GM12891 (cell line): ENCODE results near the gene AZI2.

Experiments used
- DNase-seq: peaks from one replicate; pipeline ENCODE4 v3.0.0; 2011; ENCODE audit warnings: low spot score; ENCODE audit not compliant: insufficient read length
- FAIRE-seq: peaks from 2 replicates; lab custom pipeline; 2011; peaks lifted over from hg19 to GRCh38; lab: Jason Lieb, UNC
- PAX5 ChIP-seq: IDR thresholded peaks from 2 replicates; pipeline ENCODE4 v1.6.1; 2011; ENCODE audit warnings: low read length, moderate library complexity, mild to moderate bottlenecking; ENCODE audit not compliant: insufficient read depth, severe bottlenecking
- POLR2A ChIP-seq: IDR thresholded peaks from 2 replicates; pipeline ENCODE4 v1.6.1; 2011; ENCODE audit warnings: low read depth, low read length, control low read depth
- POLR2AphosphoS5 ChIP-seq: IDR thresholded peaks from 2 replicates; pipeline ENCODE4 v1.6.1; 2011; ENCODE audit warnings: low read depth, low read length, control low read depth
- POU2F2 ChIP-seq: IDR thresholded peaks from 2 replicates; pipeline ENCODE4 v1.6.1; 2011; ENCODE audit warnings: low read depth, mild to moderate bottlenecking, control low read depth, low read length, moderate library complexity
- SPI1 ChIP-seq: IDR thresholded peaks from 2 replicates; pipeline ENCODE4 v1.6.1; 2011; ENCODE audit warnings: low read depth, low read length, control low read depth
- TAF1 ChIP-seq: IDR thresholded peaks from 2 replicates; pipeline ENCODE4 v1.6.1; 2011; ENCODE audit warnings: low read depth, low read length, control low read depth

AZI2 gene

DNA sequence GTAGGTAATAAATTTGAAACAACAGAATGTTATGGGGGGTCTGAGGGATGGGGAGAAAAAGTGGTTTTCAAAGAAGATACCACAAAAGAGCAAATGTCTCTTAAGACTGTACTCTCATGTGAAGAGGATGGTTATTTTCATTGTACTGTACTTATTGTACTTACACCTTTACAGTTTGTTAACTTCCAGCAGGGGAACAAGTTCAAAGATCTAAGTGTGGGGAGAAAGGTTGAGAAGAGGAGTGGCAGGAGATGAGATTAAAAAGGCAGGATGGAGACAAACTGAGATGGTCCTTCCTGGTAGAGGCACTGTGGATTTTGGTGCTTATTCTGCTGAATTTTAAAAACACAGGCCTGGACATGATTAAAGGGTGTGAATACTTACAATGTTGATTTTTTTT lies 5.5 kb downstream of the AZI2 start:
- no peak for DNase-seq
- FAIRE-seq: peak; percentile 16
- TF ChIP-seq TAF1 (no peak), POLR2AphosphoS5 (no peak), SPI1 (no peak), POU2F2 (no peak), POLR2A (no peak), PAX5 (no peak)

DNA sequence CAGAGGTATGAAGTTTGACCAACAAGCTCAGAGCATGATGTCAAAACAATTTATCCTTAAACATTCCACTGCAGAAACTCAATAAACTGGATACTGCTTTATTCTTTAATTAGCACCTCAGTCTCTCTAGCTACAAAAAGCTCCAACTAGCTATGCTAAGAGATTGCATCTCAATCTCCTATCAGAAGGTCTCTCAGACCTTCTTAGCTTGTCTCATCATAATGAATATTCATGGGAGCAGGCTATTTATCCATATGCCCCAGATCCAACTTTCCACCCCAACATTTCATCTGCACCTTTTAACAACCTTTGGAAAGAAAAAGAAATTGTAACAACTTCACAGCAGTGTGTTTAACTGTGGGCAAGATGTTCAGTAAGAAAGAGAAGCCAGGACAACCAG lies 11.4 kb downstream of the AZI2 start:
- FAIRE-seq: no peak
- DNase-seq: no peak
- TF ChIP-seq PAX5 (no peak), TAF1 (no peak), POLR2AphosphoS5 (no peak), POLR2A (no peak), POU2F2 (no peak), SPI1 (no peak)

DNA sequence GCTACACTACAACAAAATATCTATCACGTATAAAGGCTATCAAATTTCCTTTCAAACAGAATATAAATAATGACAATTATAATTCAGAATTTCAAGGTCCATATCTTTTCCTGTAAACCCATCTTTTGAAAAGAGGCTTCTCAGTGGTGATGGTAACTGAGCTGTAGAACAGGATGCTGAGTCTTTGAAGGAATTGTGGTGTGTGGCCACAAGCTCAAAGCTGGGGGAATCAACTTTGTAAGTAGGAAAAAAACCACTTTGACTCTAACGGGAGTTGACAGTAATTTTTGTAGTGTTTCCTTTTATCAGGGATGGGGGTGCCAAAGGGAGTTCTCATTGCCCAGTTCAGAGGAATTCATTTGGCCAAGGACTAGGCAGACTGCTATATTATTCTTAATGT lies 13.4 kb downstream of the AZI2 start:
- no peak for FAIRE-seq
- DNase-seq: no peak
- TF ChIP-seq POU2F2 (no peak), POLR2A (no peak)

DNA sequence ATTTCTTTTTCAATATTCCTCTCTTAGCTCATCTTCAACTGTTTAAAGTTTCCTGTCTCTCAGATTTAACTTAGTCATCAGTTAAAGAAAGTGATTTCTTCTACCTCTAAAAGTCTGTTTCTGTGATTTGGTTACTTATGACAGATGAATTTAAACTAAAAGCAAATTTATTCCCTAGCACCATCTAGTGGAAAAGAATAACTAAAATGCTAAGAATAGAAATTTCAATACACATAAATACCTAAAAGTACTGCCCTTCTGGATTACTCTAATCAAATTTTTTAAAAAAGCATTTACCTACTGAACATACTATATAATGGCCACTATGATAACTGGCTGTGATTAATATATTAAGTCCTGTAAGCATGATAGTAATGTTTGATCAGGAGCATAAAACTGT lies 14.1 kb downstream of the AZI2 start:
- TF ChIP-seq POU2F2 (no peak), PAX5 (no peak), SPI1 (no peak), TAF1 (no peak), POLR2A (no peak), POLR2AphosphoS5 (no peak)
- FAIRE-seq (no peak), DNase-seq (no peak)

DNA sequence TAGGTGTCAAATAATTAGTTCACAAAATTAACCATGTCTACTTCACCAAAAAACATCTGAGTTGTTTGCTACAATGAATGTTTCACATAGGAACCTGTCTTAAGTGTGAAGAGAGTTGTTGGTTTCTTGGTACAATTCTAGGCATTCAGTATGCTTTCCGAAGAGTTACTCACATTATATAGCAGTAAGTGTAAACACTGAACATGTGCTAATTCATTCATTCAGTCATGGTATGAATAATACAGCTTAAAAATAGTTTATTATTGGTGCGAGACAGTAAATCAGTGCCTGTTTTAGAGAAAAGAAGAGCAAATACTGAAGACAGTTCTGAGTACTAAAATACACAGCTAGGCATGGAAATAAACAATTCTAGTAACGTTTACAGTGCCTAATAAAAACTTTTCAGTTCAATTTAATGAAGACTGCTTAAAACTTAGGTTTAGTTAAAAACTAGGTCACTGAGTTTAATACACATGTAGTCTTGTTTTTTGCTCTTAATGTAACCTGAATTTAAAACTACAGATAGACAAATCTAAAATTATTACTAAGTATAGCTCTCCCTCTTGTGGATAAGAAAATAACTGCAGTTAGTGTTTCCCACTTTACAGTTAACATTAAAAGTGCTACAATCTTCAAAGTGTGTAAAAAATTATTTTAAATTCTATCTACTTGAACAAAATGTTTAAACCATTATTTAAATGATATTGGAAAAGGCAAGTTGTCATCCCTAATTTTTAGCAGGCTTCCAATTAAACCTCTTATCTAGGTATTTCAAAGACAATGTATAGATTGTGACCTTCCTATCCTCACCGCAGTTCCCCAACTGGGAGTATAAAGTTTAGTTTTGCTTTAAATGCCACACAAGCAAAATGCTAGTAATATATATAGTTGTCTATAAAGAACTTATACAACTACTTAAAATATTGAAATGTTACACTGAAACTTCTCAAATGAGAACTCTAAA lies 20.2 kb downstream of the AZI2 start:
- no peak for FAIRE-seq
- TF ChIP-seq TAF1 (no peak), SPI1 (no peak), POU2F2 (no peak), POLR2AphosphoS5 (no peak), PAX5 (no peak), POLR2A (no peak)
- no peak for DNase-seq

DNA sequence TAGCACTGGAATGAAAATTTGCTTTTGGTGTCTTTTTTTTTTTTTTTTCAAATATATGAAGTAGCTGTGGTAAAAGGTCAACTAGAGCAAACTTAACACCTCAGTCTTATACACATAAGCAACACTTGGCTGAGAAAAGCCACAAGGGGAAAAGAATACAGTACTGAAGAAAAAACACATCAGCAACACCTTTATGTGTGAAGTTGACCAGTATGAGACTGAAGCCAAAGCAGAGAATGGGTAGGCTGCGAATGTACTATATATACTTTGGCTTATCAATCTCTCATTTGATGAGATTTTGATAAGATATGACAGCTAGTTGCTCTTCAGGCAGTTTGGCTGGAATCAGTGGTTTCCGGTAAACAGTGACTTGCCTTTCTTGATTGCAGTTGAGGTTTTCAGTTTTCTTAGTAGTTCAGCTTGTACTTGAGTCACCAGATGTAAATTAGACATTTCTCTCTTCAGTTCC lies 22.1 kb downstream of the AZI2 start:
- TF ChIP-seq SPI1: no peak
- TF ChIP-seq TAF1: no peak
- no peak for TF ChIP-seq POU2F2
- TF ChIP-seq PAX5: no peak
- TF ChIP-seq POLR2AphosphoS5: no peak
- TF ChIP-seq POLR2A: no peak
- DNase-seq (no peak), FAIRE-seq (no peak)

DNA sequence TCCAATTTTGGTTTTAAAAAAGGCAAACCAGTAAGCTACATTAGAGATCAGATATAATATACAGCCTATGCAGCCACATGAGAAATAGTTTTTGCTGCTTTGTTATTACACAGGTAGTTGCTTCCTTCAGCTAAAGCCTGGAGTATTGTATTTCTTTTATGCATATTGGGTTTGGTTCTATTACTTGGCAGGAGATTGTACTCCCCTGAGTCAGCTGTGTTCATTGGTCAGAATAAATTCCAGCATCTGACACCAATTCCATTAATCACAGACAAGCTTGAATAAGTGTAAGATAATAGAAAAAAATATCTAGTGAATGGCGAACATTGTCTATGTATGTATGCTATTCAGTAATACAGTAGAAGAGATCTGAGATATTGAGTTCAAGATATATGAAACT lies 26.2 kb downstream of the AZI2 start:
- FAIRE-seq (no peak), DNase-seq (no peak)

DNA sequence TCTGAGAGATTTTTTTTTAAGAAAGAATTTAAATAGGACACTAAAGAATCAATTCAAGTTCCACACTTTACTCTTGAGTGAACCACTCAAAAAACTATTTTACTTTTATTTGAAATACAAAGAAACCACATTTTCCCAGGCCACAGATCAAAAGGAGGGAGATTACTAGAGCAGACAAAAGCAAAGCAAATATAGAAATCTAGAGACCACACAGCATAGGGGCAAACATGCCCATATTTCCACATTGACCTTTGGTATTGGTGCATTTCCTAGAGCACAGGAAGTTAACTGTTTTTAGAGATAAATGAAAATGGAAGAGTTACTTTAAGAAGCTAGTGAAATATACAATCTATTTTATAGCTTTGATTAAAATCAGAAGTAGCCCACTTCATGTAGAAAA lies 27.6 kb downstream of the AZI2 start:
- TF ChIP-seq POLR2AphosphoS5 (no peak), POLR2A (no peak), PAX5 (no peak), SPI1 (no peak)
- FAIRE-seq (no peak), DNase-seq (no peak)

More for the DNA sequence above, 26.2 kb downstream of the AZI2 start:
- TF ChIP-seq SPI1: no peak
- TF ChIP-seq POU2F2: no peak
- no peak for TF ChIP-seq TAF1
- no peak for TF ChIP-seq POLR2A
- TF ChIP-seq PAX5: no peak
- TF ChIP-seq POLR2AphosphoS5: no peak

DNA sequence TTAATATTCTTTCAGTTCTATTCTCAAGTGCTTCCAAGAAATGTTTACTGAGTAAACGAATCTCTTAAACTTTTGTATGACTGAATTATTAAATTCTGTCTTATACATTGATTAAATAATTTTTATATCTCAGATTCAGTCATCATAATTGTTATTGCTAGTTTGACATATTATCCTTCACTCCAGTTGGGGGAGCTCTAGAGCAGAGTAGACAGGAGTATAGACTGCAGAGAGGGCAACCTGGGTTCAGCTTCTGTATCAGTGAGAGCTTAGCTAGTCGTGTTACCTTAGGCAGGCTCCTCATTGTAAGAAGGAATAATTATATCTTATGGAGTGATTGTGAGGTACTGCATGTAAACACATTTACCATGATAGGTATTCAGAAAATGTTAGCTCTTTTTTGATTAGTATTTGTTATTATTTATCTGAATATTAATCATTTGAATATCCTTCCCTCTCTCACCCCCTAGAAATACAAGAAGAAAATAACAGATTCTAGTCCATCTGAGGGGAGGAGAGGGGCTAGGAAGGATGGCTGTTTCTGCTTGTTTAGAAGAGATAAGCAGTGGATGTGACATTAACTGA lies 31.1 kb downstream of the AZI2 start:
- TF ChIP-seq POLR2AphosphoS5 (no peak), TAF1 (no peak), SPI1 (no peak), POLR2A (no peak), PAX5 (no peak), POU2F2 (no peak)
- DNase-seq: no peak
- FAIRE-seq: no peak
